ENCODE data around the gene CRY2. TPM values are rescaled to one million over a fixed set of nuclear protein-coding genes. Genes with fewer than 3 reads are reported as not detected.

CRY2 gene
- polyA plus RNA-seq, 2 of the 4 experiments (the other 2 are of a cell fraction), result 3.2 to 4.1 TPM

- Histone ChIP-seq H3K4me3 (no peak overlapping the region), H3K27ac (no peak overlapping the region), H3K4me2 (no peak overlapping the region), H3K4me1 (peaks cover 27% of the 10 kb centered on the region), H3K9me3 (no peaks in the 10 kb centered on the region)
- no peak for TF ChIP-seq PBX3 (IDR thresholded peaks at IDR 0.05)
- CTCF ChIA-PET, result interaction anchor here (0.6 to 2.1 kb wide), 3 partner anchors 18 to 506 kb away, joined by 3 to 5 read pairs (median 3); no protein-coding TSS in a partner anchor
- WGBS (ENCODE audit: missing lambda C conversion rate), result 68% methylated on average over 3 of the region's 3 CpGs
- FAIRE-seq (no peak), DNase-seq (ENCODE audit: low read depth in 1 of 2, low spot score in 1 of 2) (no peak), ATAC-seq (no peak)
- POLR2A ChIA-PET, result no interaction called here
Observed at GRCh38 chr11:45877845-45878244, 30.6 kb downstream of the CRY2 start.

- WGBS (ENCODE audit: missing lambda C conversion rate), result 49% methylated on average over 7 of the region's 7 CpGs
- TF ChIP-seq FOSL2 (IDR thresholded peaks at IDR 0.05), result peak; percentile 46; the same call in 1 of the 2 replicates
- TF ChIP-seq FOSL2 (CRISPR knock-in tag; IDR thresholded peaks at IDR 0.05), result no peak
- no peak for TF ChIP-seq PBX3 (IDR thresholded peaks at IDR 0.05)
- H3K4me3 ChIP-seq, result no peak overlapping the region
- H3K9me3 ChIP-seq, result no peaks in the 10 kb centered on the region
- peak overlapping the region; percentile 11 to 22; a peak in 2 of 6 replicates for H3K27ac ChIP-seq
- peaks cover 27% of the 10 kb centered on the region for H3K4me1 ChIP-seq
- peak overlapping the region; percentile 36 for H3K4me2 ChIP-seq
- POLR2A ChIA-PET, result no interaction called here
- peak in 1 of 2 experiments; percentile 53; a peak in 4 of 6 replicates for ATAC-seq
- DNase-seq (ENCODE audit: low read depth in 1 of 2, low spot score in 1 of 2), result peak in 1 of 2 experiments; percentile 19
- no peak for FAIRE-seq
- CTCF ChIA-PET, result interaction anchor here (0.6 to 5.6 kb wide), 2 partner anchors 7 to 37 kb away, joined by 3 to 39 read pairs; no protein-coding TSS in a partner anchor
Observed at GRCh38 chr11:45879803-45880686, 32.8 kb downstream of the CRY2 start.

- peak overlapping the region in 1 of 2 experiments; percentile 43; a peak in 3 of 6 replicates for H3K27ac ChIP-seq
Observed at GRCh38 chr11:45880772-45881570, 33.7 kb downstream of the CRY2 start.

More at GRCh38 chr11:45880772-45881570, 33.7 kb downstream of the CRY2 start:
- 83% methylated on average over 15 of the region's 15 CpGs for WGBS (ENCODE audit: missing lambda C conversion rate)
- TF ChIP-seq NPAS2 (CRISPR knock-in tag; IDR thresholded peaks at IDR 0.05; ENCODE audit: borderline replicate concordance) (no peak), CBX2 (IDR thresholded peaks at IDR 0.05; ENCODE audit: borderline replicate concordance, low read depth) (no peak), HDAC2 (IDR thresholded peaks at IDR 0.05) (no peak), FOSL2 (IDR thresholded peaks at IDR 0.05) (no peak), FOSL2 (CRISPR knock-in tag; IDR thresholded peaks at IDR 0.05) (no peak), ZC3H11A (IDR thresholded peaks at IDR 0.05) (no peak), TP53 (CRISPR knock-in tag; IDR thresholded peaks at IDR 0.05) (no peak), KDM1A (IDR thresholded peaks at IDR 0.05; ENCODE audit: low read depth) (no peak), RNF2 (IDR thresholded peaks at IDR 0.05; ENCODE audit: borderline replicate concordance, low read depth) (no peak), E2F6 (IDR thresholded peaks at IDR 0.05; ENCODE audit: borderline replicate concordance, low read depth) (no peak), GATA3 (IDR thresholded peaks at IDR 0.05; ENCODE audit: borderline replicate concordance) (no peak), HOXB5 (CRISPR knock-in tag; IDR thresholded peaks at IDR 0.05) (no peak), MAX (IDR thresholded peaks at IDR 0.05) (no peak), CHD2 (IDR thresholded peaks at IDR 0.05; ENCODE audit: low read length, partially characterized antibody) (no peak), RARB (CRISPR knock-in tag; IDR thresholded peaks at IDR 0.05) (no peak), CHD4 (IDR thresholded peaks at IDR 0.05; ENCODE audit: borderline replicate concordance) (no peak)
- TF ChIP-seq, protein P1, sequence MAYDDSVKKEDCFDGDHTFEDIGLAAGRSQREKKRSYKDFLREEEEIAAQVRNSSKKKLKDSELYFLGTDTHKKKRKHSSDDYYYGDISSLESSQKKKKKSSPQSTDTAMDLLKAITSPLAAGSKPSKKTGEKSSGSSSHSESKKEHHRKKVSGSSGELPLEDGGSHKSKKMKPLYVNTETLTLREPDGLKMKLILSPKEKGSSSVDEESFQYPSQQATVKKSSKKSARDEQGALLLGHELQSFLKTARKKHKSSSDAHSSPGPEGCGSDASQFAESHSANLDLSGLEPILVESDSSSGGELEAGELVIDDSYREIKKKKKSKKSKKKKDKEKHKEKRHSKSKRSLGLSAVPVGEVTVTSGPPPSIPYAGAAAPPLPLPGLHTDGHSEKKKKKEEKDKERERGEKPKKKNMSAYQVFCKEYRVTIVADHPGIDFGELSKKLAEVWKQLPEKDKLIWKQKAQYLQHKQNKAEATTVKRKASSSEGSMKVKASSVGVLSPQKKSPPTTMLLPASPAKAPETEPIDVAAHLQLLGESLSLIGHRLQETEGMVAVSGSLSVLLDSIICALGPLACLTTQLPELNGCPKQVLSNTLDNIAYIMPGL (CRISPR knock-in tag; IDR thresholded peaks at IDR 0.05; ENCODE audit: borderline replicate concordance), result no peak
- Histone ChIP-seq H3K4me3 (no peak overlapping the region), H3K9me3 (no peaks in the 10 kb centered on the region), H3K4me2 (peak overlapping the region; percentile 36), H3K4me1 (peaks cover 27% of the 10 kb centered on the region)
- ATAC-seq (no peak), FAIRE-seq (no peak), DNase-seq (ENCODE audit: low read depth in 1 of 2, low spot score in 1 of 2) (no peak)
- POLR2A ChIA-PET, result no interaction called here
- CTCF ChIA-PET, result interaction anchor here (1.5 to 5.6 kb wide), 2 partner anchors 8 to 10 kb away, joined by 5 to 39 read pairs; no protein-coding TSS in a partner anchor

Measured in A549 (cell line).